Measurements from ENCODE around the gene URAD. TPM values are rescaled to one million over a fixed set of nuclear protein-coding genes. Genes with fewer than 3 reads are reported as not detected.

The URAD gene
- total and polyA plus RNA-seq, 12 donors: not detected

GRCh38 chr13:28031896-28032288, 43.4 kb upstream of the URAD start:
- H3K9me3 ChIP-seq (replicated peaks in 1 of 3): no peaks in the 10 kb centered on the region
- DNase-seq: no peak
- WGBS, 4 donors: 65 to 80% (median 71%) methylated on average over 5 of the region's 5 CpGs
- H3K27ac ChIP-seq: no peak overlapping the region
- no peaks in the 10 kb centered on the region for H3K36me3 ChIP-seq (replicated peaks in 1 of 2)
- intact Hi-C loops (cut with DNase I): no loop called here
- H3K27me3 ChIP-seq: peaks cover 3% of the 10 kb centered on the region
- H3K4me1 ChIP-seq (replicated peaks in 1 of 2): no peaks in the 10 kb centered on the region
- TF ChIP-seq POLR2A (IDR thresholded peaks at IDR 0.05): no peak
- no peak for TF ChIP-seq CTCF (IDR thresholded peaks at IDR 0.05)
- no peak overlapping the region for H3K4me3 ChIP-seq

GRCh38 chr13:28031220-28031895, 42.9 kb upstream of the URAD start:
- H3K36me3 ChIP-seq (replicated peaks in 1 of 2): no peaks in the 10 kb centered on the region
- TF ChIP-seq POLR2A (IDR thresholded peaks at IDR 0.05) (no peak), CTCF (IDR thresholded peaks at IDR 0.05) (no peak)
- peaks cover 3% of the 10 kb centered on the region for H3K27me3 ChIP-seq
- H3K27ac ChIP-seq: no peak overlapping the region
- intact Hi-C loops (cut with DNase I): no loop called here
- no peak overlapping the region for H3K4me3 ChIP-seq
- H3K9me3 ChIP-seq (replicated peaks in 1 of 3): no peaks in the 10 kb centered on the region
- 75 to 79% (median 78%) methylated on average over 10 of the region's 10 CpGs for WGBS, 4 donors
- H3K4me1 ChIP-seq (replicated peaks in 1 of 2): no peaks in the 10 kb centered on the region
- DNase-seq: peak in 6 of 7 donors; percentile 10 to 58 (median 31)

GRCh38 chr13:28027607-28028364, 39.3 kb upstream of the URAD start:
- no peak for DNase-seq
- Histone ChIP-seq H3K4me3 (no peak overlapping the region), H3K27me3 (peaks cover 3% of the 10 kb centered on the region), H3K9me3 (replicated peaks in 1 of 3) (no peaks in the 10 kb centered on the region), H3K4me1 (replicated peaks in 1 of 2) (no peaks in the 10 kb centered on the region), H3K27ac (no peak overlapping the region), H3K36me3 (replicated peaks in 1 of 2) (no peaks in the 10 kb centered on the region)
- TF ChIP-seq CTCF (IDR thresholded peaks at IDR 0.05) (no peak), POLR2A (IDR thresholded peaks at IDR 0.05) (no peak)
- intact Hi-C loops (cut with DNase I): no loop called here
- 69 to 84% (median 77%) methylated on average over 8 of the region's 8 CpGs for whole genome bisulfite sequencing, 4 donors

- Histone ChIP-seq H3K9me3 (replicated peaks in 1 of 3) (no peaks in the 10 kb centered on the region), H3K27me3 (peaks cover 3% of the 10 kb centered on the region), H3K27ac (no peak overlapping the region), H3K36me3 (replicated peaks in 1 of 2) (no peaks in the 10 kb centered on the region), H3K4me3 (no peak overlapping the region), H3K4me1 (replicated peaks in 1 of 2) (no peaks in the 10 kb centered on the region)
- DNase-seq: no peak
- intact Hi-C loops (cut with DNase I): no loop called here
- TF ChIP-seq POLR2A (IDR thresholded peaks at IDR 0.05): no peak
- no peak for TF ChIP-seq CTCF (IDR thresholded peaks at IDR 0.05)
Measured at GRCh38 chr13:28027071-28027470, 38.6 kb upstream of the URAD start.

Data from adrenal gland (tissue), 12 donors.